NCI-H1930 (cell line): Measurements from ENCODE around the gene PAM.
"Not testable (repeated sequence)": the region's sequence is repeated elsewhere in the genome, so short reads cannot be mapped to it uniquely, and the experiment has no call there.

Experiments used
- DNase-seq, 2 experiments: peaks; one replicate each; lab custom pipeline; 2025; lab: John Stamatoyannopoulos, UW

The PAM gene

DNA sequence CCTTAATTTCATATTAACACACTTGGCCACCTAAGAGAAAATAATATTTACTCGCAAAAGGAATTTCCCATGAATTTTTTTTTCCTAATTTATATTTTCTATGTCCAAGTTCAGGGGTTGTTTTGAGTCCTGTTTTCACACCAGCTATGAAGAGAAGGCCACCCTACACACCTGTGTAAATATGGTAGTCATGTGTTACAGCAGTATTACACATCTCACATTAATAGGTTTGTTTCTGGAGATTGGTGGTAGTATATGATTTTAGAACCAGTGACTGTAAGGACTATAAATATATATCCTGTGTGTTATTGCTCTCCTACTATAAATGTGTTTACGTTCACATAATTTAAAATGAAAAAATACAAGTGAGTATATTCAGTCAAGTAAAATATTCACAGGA lies 147.5 kb downstream of the PAM start:
- DNase-seq = peak; percentile 28 to 34

DNA sequence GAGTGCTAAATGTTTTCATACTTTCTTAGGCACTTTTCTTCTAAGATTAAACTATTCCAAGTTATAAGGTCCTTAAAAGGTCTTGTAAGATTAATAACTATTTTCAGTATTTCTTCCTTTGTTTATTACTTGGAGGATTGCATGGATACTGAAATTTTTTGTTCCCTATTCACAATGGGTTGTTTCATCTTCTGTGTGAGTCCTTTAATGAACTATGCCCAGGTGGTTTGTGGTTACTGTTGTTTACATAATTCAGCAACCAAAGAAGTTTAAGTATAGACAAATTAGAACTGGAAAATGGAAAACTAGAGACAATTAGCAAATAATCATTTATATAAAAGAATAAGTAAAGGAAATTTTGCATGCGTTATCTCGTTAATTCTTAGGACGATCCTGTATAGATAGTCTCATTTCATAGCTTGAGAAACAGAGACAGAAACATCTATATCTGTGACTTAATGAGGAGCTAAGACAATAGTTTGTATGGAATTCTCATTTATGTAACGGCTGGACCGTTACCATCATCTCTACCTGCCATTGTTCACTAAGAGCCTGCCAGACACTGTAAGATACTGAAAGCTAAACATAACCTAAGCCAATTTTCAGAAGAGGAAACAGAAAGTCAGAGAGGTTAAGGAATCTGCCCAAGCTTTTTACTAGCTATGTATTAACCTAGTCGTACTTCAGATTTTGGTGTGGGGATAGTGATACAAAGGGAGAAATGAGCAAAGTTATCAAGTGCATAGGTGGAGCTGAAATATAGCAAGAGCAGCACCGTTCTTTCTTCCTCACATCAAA lies 148.2 kb downstream of the PAM start:
- peak; percentile 35 to 66 for DNase-seq

DNA sequence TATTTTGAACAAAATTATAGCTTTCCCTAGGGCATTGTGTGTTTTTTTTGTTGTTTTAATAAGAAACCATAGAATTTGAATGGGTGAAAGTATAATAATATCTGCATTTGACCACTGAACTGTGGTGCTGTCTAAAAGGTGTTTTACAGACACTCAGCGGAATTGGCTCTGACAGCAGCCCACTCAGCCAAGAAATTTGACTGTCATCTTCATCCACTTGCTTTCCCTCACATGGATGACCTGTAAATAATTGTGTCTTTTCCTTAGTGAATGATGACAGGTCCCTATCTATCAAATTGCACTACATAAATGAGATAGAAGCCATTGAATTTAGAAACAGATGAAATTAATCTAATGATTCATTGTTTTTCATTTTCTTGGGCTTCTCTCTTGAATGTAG lies 150.0 kb downstream of the PAM start:
- DNase-seq = no peak

GRCh38 chr5:102907099-102907498 lies 152.0 kb downstream of the PAM start:
- not testable (repeated sequence) for DNase-seq

- DNase-seq = no peak
These were observed 155.4 kb downstream of the PAM start for GRCh38 chr5:102910240-102911226.

- no peak for DNase-seq
These were observed 156.9 kb downstream of the PAM start for GRCh38 chr5:102911973-102912372.

DNA sequence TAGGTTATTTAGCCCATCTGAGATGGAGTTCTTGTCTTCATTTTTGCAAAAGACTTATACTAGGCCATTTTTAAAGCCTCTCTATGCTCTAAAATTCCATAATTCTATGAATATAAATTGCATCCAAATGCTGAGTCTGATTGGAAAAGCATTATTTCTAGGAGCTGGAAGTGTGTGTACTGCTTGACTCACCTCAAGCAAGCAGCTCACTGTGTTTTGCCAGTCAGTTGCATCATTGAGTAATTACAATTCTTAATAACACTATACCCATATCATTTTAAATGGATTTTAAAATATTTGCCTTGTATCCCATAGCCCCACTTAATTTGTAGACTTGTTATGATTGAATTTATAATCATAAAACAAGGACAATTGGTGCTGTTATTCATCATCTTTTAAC lies 161.0 kb downstream of the PAM start:
- DNase-seq = peak in 1 of 2 experiments; percentile 22

DNA sequence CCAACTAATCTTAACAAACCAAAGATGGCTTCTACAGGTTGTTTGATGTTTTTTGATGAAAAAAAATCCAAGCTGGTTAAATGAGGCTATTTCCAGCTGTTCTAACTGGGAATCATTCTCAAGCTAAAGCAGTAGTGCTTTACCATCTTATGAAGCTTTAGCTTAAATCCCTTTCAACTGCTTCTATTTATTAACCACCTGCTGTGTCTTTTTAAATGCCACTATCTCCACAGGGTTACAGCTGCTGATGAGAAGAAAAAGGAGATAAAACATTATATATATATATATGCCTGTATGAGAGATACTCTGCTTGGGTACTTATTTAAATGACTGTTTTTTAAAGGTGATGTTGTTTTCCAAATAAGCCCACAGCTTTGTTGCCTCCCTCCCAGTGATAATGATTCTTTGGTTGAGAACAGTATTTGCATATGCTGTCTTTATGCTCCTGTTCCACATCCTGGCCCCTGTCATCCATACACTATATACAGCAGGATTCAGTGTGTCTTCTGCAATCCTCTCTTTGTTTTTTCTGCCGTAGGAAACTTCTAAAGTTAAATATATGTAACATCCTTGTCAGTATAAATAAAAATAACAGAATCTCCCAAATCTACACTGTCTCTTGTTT lies 164.0 kb downstream of the PAM start:
- DNase-seq = no peak

DNA sequence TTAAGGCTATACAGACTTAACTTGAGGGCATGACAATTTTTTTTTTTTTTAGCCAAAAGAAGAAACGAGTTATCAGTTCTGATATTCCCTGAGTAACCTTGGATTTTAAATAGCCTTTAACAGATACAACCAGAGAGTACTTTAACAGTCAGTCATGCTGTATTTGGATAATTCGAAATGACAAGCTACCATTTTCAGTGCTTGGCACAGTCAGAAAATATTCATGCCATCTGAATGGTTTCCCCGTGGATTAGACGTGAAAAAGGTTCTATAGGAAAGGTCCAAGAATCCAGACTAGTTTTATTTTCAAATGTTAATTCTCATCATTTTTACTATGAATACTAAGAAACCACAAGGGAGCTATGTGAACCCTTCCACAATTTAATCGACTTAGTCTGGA lies 165.7 kb downstream of the PAM start:
- DNase-seq = no peak

DNA sequence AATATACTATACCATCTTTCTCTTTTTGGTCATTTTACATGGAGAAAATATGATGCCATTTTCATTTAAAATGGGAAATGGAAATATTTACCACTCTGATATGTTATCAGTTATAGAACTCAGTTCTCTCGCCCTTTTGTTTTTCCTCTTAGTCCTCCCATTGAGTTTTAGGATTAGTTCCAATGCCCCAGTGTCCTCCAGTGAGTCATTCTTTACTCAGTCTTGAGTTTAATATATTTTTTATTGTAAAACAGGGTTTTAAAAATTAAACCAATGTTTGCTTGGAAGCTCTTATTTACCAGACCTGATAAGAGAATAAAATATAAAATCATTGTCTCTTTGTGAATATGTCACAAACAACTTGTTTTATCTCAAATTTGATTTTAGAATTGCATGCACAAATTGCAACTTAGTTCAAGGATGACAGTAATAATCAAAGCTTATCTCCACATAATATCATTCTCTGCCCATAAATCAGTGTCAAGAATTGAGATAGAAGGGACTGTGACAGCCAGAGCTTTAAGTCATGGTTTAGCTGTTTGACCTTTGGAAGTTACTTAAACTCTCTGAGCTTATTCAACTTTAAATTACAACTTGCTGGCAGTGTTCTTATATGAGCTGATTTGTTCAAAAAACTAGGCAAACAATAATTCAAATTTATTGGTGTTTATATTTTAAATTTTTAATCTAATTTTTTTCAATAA lies 166.4 kb downstream of the PAM start:
- no peak for DNase-seq

- no peak for DNase-seq
These were observed 167.1 kb downstream of the PAM start for GRCh38 chr5:102922111-102922720.

GRCh38 chr5:102922799-102923477 lies 167.8 kb downstream of the PAM start:
- no peak for DNase-seq

DNA sequence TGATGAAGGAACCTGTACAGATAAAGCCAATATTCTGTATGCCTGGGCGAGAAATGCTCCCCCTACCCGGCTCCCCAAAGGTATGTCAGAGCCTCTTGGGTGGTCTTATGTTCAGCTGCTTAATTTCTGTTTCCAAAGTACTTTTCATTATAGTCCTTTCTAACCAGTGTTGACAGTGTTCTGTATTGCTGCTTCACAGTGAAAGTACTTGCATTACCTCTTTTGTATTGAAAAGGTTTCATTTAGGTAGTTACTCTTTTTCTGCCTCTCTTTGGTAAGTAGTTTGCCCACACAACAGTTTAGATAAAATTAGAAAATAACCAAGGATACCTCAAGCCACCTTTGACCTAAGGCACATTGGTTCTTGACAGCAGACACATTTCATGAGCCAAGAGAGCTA lies 169.9 kb downstream of the PAM start:
- DNase-seq = no peak

GRCh38 chr5:102927007-102927406 lies 171.9 kb downstream of the PAM start:
- no peak for DNase-seq

DNA sequence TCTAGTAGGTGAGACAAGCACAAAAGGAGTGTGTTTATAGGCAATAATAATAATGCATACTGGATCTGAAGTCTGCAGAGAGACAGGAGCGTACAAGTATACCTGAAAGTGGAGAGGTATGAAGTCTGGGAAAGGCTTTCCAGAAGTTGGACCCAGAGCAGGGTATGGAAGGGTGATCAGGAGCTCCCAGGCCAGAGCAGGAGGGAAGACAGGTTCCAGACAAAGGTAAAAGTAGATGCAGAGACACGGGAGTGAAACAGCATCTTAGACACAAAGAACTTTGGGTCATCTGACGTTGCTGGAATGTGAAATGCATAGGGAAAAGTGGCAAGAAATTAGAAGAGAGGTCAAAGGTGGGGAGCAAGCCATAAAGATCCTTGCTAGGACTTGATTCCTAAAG lies 175.1 kb downstream of the PAM start:
- no peak for DNase-seq

DNA sequence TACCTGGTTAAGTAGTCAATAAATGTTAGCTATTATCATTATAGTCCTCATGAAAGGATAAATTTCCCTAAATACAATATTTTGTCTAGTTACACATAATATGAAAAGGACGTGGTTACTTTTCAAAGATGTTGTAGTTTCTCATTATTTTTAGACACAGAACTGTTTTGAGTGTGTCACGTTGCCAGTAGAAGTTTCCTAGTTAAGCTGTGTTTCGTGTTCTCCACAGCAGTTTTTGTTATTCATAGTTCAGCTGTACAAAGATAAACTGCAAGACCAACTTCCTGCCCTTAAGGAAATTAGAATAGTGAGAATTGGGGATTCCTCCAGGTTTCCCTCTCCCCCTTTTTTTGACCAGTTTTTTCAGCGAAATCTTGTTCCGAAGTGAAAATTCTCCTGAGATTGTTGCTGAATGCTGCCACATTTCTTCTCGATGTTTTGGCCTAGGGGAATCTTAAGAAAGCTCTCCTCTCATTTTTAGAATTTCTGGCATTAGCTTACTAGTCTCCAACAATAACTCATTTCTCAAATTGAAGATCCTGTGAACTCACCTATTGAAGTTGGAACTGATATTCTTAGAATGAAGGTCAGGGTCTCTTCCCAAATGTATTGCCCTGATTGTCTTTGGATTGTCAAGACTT lies 176.1 kb downstream of the PAM start:
- DNase-seq = no peak

DNA sequence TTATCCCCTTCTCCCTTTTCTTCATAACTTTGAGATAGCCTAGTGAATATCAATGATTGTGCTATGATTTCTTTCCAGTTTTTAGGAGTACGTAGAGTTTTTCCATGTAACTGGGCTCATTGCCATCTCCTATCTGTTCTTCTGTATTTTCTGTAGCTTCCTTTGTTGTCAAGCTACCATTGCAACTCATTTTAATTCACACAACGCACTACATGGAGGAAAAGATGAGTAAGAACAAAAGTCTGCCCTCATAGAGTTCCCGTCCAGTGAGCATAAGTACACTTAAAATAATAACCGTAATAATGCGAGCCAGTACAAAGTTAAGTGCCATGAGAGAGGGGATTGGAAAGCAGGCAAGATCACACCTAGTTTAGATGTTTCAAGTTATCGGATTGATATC lies 177.7 kb downstream of the PAM start:
- DNase-seq = no peak

DNA sequence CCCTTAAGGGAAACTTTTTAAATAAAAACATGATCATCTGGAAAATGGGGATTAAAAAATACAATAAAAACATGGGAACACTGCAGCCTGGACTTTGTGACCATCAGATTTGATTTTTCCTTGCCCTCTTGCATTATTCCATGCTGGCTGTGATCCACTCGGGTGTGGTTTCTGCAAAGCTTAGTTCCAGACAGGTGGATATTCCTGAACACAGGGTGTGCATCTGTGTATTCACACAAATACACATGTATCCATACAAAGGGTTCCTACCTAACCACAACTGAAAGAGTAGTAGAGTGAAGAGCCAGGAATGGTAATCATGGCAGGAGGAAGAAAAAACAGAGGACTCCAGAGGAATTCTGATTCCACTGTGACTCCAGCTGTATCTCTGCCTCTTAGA lies 178.2 kb downstream of the PAM start:
- DNase-seq = no peak

DNA sequence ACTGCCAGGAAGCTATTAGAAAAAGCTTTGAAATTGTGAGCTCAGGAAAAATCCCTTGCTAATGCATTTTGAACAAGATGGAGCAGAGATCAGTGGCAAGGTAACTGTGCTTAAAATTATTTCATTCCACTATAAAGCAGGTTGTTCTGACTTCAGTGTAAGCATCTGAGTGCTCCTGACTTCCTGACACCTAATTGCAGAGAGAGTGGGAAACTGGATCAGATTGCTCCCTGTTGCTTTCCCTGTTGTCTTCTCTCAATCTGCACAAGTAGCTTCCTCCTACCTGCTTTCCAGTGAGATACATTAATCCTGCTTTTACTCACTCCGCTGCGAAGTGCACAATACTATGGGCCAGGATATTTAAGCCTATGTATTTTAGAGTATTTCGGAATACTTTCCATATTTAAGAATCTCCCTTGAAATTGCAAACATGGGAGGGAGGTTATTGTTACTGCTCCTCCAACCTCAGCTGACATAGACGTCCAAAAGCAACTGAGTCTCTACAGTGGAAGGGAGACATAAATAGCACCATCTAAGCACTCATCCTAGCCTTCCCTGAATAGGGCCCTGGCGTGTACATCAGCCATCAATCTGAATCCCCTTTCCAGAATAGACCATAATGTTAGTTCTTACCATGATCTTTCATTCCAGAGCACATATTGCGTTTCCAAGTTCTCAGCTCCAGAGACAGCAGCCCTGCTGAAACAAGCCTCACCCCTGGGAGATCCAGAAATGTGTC lies 178.8 kb downstream of the PAM start:
- DNase-seq = no peak

DNA sequence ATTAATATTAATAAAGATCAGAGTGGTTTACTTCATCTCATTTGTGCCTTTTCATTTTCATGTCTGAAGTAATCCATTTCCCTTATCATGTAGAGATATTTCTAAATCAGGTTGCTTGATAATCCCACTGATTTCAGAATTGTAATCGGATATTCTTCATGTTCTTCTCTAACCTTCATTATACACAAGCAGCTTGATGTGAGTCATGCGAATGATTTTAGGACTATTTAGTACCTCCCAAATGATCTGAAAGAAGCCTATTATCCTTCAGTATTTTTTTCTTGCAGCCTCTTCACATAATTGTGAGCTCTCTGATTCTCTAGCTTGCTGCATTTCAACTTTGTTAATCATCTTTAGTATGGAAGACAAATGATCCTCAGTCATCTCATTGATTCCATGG lies 182.8 kb downstream of the PAM start:
- DNase-seq = no peak
